Measurements from ENCODE around the gene C17orf58. TPM values are rescaled to one million over a fixed set of nuclear protein-coding genes. Genes with fewer than 3 reads are reported as not detected.
"Not testable (repeated sequence)": the region's sequence is repeated elsewhere in the genome, so short reads cannot be mapped to it uniquely, and the experiment has no call there.

The C17orf58 gene
- polyA plus RNA-seq, 2 of the 4 experiments (the other 2 are of a cell fraction): 11.2 to 20.0 TPM

DNA sequence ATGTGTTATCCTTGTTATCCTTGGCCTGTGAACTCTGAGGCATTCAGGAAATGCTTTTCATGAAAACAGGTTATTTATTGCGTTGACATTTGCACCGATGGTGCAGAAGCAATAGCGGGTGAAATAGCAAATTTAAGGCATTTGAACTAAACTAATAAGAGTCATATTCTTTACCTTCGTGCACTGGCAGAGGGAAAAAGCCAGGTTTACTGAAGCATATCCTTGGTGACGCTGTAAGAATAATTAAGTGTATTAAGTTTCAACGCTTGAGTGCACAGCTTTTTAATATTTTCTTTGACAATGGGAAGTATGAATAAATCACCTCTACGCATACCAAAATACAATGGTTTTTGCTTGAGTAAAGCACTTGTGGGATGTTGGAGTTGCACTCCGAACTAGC is 25.7 kb upstream of the C17orf58 start:
- CTCF ChIA-PET: interaction anchor here (1.4 kb wide), 1 partner anchor 11 kb away, joined by 3 read pairs; no protein-coding TSS in a partner anchor
- ATAC-seq (no peak), FAIRE-seq (no peak), DNase-seq (ENCODE audit: low read depth in 1 of 2, low spot score in 1 of 2) (no peak)
- POLR2A ChIA-PET: no interaction called here
- H3K4me2 ChIP-seq: no peak overlapping the region
- no peaks in the 10 kb centered on the region for H3K9me3 ChIP-seq
- WGBS (ENCODE audit: missing lambda C conversion rate): 91% methylated on average over 8 of the region's 8 CpGs
- TF ChIP-seq, protein P1, sequence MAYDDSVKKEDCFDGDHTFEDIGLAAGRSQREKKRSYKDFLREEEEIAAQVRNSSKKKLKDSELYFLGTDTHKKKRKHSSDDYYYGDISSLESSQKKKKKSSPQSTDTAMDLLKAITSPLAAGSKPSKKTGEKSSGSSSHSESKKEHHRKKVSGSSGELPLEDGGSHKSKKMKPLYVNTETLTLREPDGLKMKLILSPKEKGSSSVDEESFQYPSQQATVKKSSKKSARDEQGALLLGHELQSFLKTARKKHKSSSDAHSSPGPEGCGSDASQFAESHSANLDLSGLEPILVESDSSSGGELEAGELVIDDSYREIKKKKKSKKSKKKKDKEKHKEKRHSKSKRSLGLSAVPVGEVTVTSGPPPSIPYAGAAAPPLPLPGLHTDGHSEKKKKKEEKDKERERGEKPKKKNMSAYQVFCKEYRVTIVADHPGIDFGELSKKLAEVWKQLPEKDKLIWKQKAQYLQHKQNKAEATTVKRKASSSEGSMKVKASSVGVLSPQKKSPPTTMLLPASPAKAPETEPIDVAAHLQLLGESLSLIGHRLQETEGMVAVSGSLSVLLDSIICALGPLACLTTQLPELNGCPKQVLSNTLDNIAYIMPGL (CRISPR knock-in tag; IDR thresholded peaks at IDR 0.05; ENCODE audit: borderline replicate concordance): no peak
- TF ChIP-seq CBX2 (IDR thresholded peaks at IDR 0.05; ENCODE audit: borderline replicate concordance, low read depth) (no peak), HOXA7 (CRISPR knock-in tag; IDR thresholded peaks at IDR 0.05) (no peak), POLR2AphosphoS2 (conservative IDR thresholded peaks at IDR 0.05; ENCODE audit: low read length) (no peak), PHF8 (IDR thresholded peaks at IDR 0.05; ENCODE audit: borderline replicate concordance, low read depth) (no peak), HOXB13 (CRISPR knock-in tag; IDR thresholded peaks at IDR 0.05; ENCODE audit: low read depth) (no peak), EP300 (IDR thresholded peaks at IDR 0.05) (no peak), CHD4 (IDR thresholded peaks at IDR 0.05; ENCODE audit: borderline replicate concordance) (no peak), JUN (IDR thresholded peaks at IDR 0.05) (no peak)
- TF ChIP-seq, protein P2, sequence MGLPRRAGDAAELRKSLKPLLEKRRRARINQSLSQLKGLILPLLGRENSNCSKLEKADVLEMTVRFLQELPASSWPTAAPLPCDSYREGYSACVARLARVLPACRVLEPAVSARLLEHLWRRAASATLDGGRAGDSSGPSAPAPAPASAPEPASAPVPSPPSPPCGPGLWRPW (IDR thresholded peaks at IDR 0.05): no peak
- TF ChIP-seq, protein P3, sequence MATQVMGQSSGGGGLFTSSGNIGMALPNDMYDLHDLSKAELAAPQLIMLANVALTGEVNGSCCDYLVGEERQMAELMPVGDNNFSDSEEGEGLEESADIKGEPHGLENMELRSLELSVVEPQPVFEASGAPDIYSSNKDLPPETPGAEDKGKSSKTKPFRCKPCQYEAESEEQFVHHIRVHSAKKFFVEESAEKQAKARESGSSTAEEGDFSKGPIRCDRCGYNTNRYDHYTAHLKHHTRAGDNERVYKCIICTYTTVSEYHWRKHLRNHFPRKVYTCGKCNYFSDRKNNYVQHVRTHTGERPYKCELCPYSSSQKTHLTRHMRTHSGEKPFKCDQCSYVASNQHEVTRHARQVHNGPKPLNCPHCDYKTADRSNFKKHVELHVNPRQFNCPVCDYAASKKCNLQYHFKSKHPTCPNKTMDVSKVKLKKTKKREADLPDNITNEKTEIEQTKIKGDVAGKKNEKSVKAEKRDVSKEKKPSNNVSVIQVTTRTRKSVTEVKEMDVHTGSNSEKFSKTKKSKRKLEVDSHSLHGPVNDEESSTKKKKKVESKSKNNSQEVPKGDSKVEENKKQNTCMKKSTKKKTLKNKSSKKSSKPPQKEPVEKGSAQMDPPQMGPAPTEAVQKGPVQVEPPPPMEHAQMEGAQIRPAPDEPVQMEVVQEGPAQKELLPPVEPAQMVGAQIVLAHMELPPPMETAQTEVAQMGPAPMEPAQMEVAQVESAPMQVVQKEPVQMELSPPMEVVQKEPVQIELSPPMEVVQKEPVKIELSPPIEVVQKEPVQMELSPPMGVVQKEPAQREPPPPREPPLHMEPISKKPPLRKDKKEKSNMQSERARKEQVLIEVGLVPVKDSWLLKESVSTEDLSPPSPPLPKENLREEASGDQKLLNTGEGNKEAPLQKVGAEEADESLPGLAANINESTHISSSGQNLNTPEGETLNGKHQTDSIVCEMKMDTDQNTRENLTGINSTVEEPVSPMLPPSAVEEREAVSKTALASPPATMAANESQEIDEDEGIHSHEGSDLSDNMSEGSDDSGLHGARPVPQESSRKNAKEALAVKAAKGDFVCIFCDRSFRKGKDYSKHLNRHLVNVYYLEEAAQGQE (IDR thresholded peaks at IDR 0.05): no peak
- H3K4me1 ChIP-seq: peaks cover 9% of the 10 kb centered on the region; the same call in 2 of the 3 replicates
- no peak overlapping the region for H3K27ac ChIP-seq
- no peak overlapping the region for H3K4me3 ChIP-seq

DNA sequence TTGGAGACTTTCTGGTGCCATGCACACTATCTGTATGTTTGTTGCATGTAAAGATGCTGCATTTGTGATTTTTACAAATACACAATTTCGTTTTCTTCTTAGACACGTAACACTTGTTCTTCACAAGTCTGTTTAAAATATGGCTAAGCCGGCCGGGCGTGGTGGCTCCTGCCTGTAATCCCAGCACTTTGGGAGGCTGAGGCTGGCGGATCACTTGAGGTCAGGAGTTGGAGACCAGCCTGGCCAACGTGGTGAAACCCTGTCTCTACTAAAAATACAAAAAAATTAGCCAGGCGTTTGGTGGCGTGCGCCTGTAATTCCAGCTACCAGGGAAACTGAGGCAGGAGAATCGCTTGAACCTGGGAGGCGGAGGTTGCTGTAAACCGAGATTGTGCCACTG is 24.5 kb upstream of the C17orf58 start:
- H3K4me1 ChIP-seq; DNase-seq (ENCODE audit: low read depth in 1 of 2, low spot score in 1 of 2); FAIRE-seq; H3K9me3 ChIP-seq; ATAC-seq: not testable (repeated sequence)
- POLR2A ChIA-PET: interaction anchor here (0.6 to 1.9 kb wide), 6 partner anchors 8 to 1382 kb away, joined by 5 to 21 read pairs (median 14); partner anchors contain the start of genes C17orf58 and KPNA2
- peak overlapping the region; percentile 75 for H3K4me2 ChIP-seq
- peak overlapping the region; percentile 84 to 87 for H3K27ac ChIP-seq
- CTCF ChIA-PET: interaction anchor here (1.3 to 1.9 kb wide), 7 partner anchors 9 to 59 kb away, joined by 3 to 12 read pairs (median 8); no protein-coding TSS in a partner anchor
- 81% methylated on average over 13 of the region's 13 CpGs for WGBS (ENCODE audit: missing lambda C conversion rate)
- peak overlapping the region; percentile 48 for H3K4me3 ChIP-seq

DNA sequence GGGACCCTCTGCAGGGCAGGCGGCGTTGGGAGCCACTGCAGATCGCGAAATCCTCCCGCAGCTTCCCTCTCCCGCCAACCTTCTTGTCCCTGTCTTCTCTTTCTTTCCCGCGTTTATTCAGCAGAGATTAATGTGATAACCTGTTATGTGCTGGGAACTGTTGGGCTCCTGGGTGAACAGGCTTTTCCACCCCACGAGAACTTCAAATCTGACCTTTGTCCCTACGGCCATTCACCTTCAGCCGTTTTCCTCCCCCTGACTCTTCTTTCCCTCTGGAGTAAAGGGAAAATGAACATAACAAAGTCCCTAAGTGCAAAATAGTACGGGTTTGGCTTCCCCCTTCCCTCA is 24.1 kb upstream of the C17orf58 start:
- CTCF ChIA-PET: interaction anchor here (1.0 to 1.9 kb wide), 10 partner anchors 9 to 58 kb away, joined by 3 to 12 read pairs (median 6); partner anchors contain the start of gene KPNA2
- TF ChIP-seq PHF8 (IDR thresholded peaks at IDR 0.05; ENCODE audit: borderline replicate concordance, low read depth) (peak; percentile 24; the same call in 1 of the 2 replicates), CHD2 (IDR thresholded peaks at IDR 0.05; ENCODE audit: low read length, partially characterized antibody) (no peak)
- ATAC-seq (peak in 1 of 2 experiments; percentile 52; a peak in 2 of 6 replicates), DNase-seq (ENCODE audit: low read depth in 1 of 2, low spot score in 1 of 2) (no peak), FAIRE-seq (no peak)
- Histone ChIP-seq H3K27ac (peak overlapping the region; percentile 84 to 87), H3K4me1 (peaks cover 9% of the 10 kb centered on the region; the same call in 2 of the 3 replicates), H3K9me3 (no peaks in the 10 kb centered on the region), H3K4me2 (peak overlapping the region; percentile 75), H3K4me3 (peak overlapping the region; percentile 48)
- 3% methylated on average over 12 of the region's 12 CpGs for WGBS (ENCODE audit: missing lambda C conversion rate)
- POLR2A ChIA-PET: interaction anchor here (0.6 to 1.9 kb wide), 8 partner anchors 8 to 1382 kb away, joined by 5 to 21 read pairs (median 9); partner anchors contain the start of genes C17orf58, KPNA2 and WIPI1
